HG03558 (cell line): ENCODE data around the gene BRICD5.
"Not testable (repeated sequence)": the region's sequence is repeated elsewhere in the genome, so short reads cannot be mapped to it uniquely, and the experiment has no call there.

ENCODE experiments used
- ATAC-seq: cut with Tn5 transposase; IDR thresholded peaks from one replicate; pipeline ENCODE4 v1.9.1; 2021; ENCODE audit warnings: moderate number of reproducible peaks; ENCODE audit not compliant: unreplicated experiment; ENCODE audit errors: extremely low read depth

Gene BRICD5

DNA sequence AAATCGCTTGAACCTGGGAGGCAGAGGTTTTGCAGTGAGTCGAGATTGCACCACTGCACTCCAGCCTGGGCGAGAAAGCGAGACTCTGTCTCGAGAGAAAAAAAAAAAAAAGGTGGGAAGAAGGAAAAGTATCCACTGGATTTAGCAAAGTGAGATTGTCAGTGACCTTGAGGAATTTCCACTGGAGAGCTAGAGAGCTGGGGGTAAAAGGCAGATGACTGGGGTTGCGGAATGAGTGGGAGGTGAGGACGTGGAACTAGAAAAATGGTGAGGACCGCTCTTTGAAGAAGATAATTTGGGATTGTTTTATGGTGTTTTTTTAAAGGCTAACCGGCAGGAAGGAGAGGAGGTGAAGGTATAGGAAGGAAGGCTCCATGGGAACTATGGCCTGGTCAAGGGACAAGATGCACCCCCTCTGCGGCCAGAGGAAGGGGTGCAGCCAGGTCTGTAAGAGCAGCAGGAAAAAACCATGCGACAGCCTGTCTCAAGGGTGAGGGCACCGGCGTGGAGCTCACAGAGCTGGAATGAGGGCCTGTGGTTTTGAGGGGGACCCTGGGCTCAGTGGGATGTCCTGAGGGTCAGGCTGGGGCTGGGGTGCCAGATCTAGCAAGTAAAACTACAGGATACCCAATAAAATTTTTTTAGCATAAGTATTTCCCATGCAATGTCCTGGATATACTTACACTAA is 6.1 kb downstream of the BRICD5 start:
- no peak for ATAC-seq

GRCh38 chr16:2203119-2203688 is 7.5 kb downstream of the BRICD5 start:
- ATAC-seq, result not testable (repeated sequence)

DNA sequence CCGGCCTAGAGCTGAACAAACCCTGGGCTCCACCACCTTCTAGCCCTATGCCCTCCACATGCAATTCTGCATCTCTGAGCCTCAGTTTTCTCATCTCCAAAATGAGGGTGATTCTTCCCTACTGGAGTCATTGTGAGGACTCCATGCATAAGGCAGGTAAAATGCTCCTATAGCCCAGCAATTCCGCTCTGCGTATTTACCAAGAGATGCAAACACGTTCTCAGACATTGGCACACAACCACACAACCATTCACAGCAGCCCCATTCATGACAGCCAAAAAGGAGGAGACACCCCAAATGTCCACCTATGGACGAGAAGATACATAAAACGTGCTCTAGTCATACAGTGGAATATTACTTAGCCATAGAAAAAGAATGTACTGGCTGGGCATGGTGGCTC is 10.3 kb downstream of the BRICD5 start:
- ATAC-seq, result no peak

DNA sequence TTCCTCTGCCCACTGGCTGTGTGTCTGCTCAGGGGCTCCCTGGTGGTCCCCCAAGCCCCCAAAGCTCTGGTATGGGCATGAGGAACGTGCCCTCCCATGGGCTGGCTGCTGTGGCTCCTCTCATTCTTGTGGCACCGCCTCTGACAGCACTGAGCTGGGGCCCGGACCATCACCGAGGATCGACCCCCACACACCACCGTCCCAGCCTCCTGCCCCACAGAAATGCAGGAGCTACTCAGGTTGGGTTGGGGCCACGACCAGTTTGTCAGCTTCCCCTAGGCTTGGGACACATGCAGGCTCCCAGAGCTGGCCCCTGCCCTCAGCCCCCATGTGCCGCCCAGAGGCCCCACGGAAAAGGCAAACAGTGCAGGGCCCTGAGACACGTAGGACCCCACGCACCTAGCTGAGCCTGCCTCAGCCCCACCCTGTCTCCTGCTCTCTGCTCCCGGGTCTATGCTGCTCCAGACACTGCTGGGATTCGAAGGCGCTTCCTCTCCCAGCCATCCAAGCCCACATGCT is 11.0 kb downstream of the BRICD5 start:
- ATAC-seq, result no peak

DNA sequence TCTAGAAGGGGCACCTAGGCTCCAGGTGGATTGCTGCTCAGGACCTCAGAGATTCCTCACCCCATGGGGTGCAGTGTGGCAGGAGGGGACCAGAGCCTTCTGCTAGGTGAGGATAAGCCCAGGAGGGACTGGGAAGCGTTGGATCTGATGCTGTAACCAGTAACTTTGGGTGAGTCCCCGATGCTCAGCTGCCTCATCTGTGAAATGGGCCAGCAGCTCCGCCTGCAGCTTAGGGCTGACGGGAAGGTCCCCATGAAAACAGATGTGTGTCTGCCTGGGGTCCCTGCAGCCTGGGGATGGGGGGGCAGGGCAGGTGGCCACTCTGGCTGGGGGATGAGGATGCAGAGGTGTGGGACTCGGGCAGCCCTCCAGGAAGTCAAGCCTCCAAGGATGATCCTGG is 11.6 kb downstream of the BRICD5 start:
- no peak for ATAC-seq

DNA sequence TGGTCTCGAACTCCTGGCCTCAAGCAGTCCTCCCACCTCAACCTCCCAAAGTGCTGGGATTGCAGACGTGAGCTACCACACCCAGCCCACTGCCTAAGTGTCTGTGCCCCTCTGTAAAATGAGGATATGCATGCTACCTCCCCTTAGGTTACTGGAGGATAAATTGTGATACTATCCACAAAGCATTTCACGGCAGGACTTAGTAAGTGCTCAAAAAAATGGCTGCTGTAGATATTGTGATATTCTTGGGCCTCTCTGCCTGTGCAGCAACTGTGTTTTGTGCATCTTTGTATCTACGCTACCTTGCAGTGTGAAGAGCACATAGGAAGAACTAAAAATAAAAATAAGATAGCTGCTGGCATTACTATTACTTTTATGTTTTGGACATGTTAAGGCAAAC is 12.4 kb downstream of the BRICD5 start:
- no peak for ATAC-seq

DNA sequence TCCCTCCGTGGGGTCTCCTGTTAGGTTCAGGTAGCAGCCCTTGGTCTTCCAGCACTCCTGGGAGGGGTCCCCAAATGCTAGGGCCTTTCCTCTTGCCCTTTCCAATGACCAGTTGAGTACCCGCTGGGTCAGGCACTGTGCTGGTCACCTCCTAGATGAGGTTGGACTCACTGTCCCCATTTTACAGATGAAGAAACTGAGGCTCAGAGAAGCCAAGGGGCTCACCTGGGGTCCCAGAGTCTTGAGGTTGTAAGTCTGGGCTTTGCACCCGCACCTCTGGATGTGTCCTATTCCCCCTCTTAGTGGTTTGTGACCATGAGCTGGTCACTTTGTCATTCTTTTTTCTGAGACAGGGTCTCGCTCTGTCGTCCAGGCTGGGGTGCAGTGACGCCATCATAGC is 12.9 kb downstream of the BRICD5 start:
- ATAC-seq, result no peak

DNA sequence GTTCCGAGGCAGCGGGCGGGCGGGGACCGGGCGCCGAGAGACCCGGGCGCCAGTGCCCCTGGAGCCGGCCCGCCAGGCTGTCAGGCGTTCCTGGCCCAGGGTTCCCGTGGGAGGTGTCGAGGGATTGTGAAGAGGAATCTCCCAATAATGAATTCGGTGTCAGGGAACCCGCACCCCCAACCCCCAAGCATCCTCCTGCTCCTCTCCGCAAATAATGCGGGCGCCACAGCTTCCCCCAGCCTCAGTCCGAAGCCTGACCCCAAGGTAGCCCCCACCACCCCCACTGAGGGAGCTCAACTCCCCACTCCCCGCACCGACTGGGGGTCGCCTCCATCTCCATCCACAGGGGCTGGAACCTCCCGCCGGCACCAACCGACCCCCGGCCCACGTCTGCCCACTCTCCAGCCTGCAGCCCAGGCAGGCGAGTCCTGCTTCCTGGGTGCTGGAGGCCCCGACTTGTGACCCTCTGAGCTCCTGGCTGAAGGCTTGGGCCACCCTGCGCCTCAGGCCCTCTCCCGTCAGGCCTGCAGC is 13.6 kb downstream of the BRICD5 start:
- no peak for ATAC-seq

DNA sequence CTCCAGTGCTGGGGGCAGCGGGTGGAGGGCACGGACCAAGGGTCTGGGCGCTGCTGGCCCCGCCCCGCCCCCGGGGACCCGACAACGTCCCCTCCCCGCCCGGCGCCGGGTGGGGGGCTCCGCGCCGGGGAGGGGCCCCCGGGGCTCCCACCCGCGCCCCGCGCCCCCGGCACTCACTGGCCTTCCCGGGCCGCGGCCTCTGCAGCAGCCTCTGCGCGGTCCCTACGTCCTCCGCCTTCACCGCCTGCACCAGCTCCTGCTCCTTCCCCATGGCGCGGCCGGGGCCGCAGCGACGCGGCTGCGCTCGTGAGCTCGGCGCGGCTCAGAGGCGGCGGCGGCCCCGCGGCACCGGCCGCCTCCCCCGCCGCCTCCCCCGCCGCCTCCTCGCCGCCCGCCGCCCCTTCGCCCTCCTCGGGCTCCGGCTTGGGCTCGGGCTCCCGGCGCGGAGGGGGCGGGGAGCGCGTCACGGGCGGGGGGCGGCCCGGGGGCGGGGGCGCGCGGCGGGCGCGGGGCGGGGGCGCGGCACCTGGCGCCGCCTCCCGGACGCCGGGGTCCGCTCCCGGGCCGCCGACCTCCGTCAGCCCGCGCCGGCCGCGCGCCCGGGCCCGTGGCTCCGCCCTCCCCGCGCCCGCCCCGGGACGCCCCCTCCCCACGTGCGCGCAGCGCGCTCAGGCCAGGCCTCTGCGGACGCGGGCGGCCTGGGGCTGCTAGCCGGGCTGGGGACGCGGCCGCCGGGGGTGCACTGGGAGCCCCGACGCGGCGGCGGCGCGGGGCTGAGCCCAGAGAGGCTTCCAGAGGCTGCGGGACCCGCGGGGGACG is 14.3 kb downstream of the BRICD5 start, which contains the start of gene CASKIN1:
TSS of gene CASKIN1 (minus strand) at position 444 of the 819 bp plus-strand sequence. CDS start at position 271, 173 bp downstream.
- no peak for ATAC-seq

DNA sequence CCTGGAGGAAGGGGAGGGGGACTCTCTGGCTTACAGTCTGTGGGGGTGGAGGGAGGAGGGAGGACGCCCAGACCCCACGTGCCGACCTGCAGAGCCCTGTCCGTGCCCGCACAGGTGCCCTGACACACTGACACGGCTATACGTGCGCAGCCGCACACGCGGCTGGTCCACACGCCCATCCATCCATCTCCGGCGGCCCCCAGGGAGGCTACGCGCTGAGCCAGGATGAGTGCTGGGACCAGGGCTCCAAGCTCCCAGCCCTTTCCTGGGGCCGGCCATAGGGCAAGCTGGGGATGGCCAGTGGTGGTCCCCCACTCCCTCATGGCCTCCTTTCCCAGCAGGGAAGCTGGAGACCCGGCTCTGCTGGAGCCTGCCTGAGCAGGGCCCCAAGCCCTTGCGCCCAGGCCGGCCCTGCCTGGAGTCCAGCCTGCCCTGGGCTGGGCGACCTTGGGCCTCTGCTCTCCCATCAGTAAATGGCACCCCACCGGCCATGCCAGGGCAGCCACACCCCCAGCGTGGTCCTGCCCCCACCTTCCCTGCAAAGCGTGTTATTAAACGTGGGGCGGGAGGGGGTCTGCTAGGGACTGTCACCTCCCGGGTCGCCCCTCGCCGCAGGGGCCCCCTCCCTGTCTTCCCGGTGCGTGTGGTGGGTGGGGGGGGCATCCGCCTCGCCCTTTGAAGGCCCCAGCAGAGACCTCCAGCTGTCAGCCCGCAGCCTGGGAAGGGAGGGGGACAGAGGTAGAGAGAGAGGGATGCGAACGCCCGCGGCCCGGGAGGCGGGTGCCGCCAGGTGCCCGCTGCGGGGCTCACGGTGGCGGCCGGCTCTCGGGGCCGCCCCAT is 15.1 kb downstream of the BRICD5 start:
- no peak for ATAC-seq

DNA sequence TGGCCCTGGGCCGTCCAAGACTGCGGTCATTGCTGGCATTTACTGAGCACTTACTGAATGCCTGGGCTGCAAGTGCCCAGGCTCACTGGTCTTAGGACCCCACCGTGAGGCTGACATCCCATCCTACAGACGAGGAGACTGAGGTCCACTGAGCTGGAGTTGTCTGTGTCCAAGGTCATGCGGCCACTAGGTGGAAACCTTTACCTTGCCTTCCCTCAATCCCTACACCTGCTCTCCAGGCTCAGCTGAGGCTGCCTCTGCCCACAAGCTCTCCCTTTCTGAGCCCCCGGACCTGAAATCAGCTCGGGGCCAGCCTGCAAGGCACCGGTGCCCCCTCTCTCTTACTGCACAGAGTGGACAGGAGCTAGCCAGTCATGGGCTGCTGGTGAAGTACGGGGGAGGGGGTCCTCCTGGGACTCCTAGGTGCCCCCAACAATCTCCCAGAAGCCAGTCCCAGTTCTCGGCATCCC is 15.8 kb downstream of the BRICD5 start:
- no peak for ATAC-seq

DNA sequence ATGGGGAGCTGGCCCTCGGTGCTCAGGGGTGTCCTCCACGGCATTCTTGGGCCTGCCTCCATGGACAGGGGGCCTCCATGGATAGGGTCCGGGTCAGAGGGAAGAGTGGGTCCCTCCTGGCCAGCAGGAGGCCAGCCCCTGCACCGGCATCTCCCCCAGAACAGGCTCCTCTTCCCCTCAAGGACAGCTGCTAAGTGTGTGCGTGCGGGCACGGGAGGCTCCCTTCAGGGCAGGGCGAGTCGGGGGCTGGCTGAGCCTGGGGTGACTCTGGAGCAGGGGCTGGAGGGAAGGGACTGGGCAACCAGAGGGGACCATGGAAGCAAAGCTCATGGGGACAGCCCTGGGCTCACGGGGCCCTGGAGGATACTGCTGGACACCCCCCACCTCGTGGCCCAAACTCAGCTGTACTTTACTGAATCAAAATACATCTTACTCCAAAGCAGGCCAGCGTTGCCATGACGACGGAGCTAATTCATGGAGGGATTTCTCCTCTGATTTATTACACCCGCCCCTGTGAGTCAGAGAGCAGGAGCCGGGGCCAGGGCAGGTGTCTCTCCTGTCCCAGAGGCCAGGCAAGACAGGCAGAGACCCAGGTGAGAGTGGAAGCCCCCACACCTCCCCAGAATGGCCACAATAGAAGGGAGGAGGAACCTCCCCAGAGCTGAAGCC is 16.4 kb downstream of the BRICD5 start:
- no peak for ATAC-seq

GRCh38 chr16:2191446-2191706 is 19.3 kb downstream of the BRICD5 start:
- ATAC-seq, result no peak

GRCh38 chr16:2190659-2191445 is 19.8 kb downstream of the BRICD5 start:
- no peak for ATAC-seq

DNA sequence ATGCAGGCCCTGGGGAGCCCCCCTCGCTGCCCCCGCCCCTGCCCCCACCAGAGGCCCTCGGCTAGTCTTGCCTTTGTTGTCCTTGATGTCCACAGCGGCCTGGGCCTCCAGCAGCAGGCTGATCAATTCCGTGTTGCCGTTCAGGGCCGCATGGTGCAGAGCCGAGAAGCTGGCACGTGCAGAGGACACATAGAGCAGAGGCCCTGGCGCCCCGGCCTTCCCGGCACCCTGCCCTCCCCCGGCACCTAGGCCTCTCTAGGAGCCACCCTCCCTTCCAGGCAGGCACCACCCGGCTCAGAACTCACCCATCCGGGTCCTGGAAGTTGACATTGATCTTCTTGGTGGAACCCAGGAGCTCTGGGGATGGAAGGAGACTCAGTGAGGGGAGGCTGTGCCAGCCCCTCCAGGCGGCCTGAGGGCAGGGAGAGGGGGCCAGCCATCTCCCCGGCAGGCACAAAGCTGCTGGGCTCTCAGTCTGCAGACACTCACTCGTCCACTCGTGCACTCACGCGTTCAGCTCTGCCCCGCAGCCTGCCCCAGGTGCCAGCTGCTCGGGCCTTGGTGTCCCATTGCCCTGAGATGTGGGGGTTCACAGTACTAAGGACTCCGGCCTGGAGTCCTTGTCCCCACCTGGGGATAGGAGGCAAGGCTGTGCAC is 20.5 kb downstream of the BRICD5 start:
- ATAC-seq, result no peak

DNA sequence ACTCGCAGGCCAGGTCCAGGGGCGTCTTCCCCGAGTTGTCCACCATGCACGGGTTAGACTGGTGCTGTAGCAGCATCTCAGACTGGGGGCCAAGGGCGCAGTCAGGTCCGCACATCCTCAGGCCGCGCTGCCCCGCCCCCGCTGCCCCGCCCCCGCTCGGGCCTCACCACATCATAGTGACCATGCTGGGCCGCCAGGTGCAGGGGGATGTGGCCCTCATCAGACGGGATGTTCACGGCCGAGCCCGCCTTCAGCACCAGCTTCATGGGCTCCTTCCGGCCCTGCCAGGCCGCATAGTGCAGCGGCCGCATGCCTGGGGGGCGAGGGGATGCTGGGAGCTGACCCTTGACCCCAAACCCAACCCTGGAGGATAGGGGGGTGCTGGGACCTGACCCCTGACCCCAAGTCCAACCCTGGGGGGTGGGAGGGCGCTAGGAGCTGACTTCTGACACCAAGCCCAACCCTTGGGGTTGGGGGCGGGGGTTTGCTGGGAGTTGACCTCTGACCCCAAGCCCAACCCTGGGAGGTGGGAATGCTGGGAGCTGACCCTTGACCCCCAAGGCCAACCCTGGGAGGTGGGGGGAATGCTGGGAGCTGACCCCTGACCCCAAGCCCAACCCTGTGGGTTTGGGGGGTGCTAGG is 21.3 kb downstream of the BRICD5 start:
- ATAC-seq, result no peak

DNA sequence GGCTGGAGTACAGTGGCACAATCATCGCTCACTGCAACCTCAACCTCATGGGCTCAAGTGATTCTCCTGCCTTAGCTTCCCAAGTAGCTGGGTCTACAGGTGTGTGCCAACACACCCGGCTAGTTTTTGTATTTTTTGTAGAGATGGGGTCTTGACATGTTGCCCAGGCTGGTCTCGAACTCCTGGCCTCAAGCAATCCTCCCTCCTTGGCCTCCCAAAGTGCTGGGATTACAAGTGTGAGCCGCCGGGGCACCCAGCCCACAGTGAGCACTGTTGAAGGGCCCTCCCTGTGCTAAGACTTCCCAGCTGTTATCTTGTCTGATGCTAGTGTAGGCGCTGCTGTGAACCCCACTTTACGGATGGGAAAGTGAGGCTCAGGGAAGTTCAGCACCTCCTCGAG is 22.3 kb downstream of the BRICD5 start:
- no peak for ATAC-seq

- ATAC-seq, result no peak
Measured at GRCh38 chr16:2187212-2187611, 23.5 kb downstream of the BRICD5 start.
